Measurements from ENCODE around the gene TRIM4.

DNA sequence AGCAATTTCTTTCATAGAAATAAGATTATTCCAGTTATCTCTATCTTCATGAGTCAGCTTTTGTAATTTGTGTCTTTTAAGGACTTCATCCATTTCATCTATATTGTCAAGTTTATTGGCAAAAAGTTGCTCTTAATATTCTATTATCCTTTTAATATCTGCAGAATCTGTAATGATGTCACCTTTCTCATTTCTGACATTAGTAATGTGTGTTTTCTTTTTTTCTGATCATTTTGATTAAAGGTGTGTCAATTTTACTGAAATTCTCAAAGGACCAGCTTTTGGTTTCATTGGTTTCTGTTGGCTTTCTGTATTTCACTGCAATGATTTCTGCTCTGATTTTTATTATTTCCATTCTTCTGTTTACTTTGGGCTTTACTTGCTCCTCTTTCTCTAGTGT is 24.6 kb downstream of the TRIM4 start:
- TF ChIP-seq, protein P1, sequence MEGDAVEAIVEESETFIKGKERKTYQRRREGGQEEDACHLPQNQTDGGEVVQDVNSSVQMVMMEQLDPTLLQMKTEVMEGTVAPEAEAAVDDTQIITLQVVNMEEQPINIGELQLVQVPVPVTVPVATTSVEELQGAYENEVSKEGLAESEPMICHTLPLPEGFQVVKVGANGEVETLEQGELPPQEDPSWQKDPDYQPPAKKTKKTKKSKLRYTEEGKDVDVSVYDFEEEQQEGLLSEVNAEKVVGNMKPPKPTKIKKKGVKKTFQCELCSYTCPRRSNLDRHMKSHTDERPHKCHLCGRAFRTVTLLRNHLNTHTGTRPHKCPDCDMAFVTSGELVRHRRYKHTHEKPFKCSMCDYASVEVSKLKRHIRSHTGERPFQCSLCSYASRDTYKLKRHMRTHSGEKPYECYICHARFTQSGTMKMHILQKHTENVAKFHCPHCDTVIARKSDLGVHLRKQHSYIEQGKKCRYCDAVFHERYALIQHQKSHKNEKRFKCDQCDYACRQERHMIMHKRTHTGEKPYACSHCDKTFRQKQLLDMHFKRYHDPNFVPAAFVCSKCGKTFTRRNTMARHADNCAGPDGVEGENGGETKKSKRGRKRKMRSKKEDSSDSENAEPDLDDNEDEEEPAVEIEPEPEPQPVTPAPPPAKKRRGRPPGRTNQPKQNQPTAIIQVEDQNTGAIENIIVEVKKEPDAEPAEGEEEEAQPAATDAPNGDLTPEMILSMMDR (IDR thresholded peaks at IDR 0.05; ENCODE audit: insufficient read depth, low read length), result no peak
- no peak for TF ChIP-seq POLR2AphosphoS5 (IDR thresholded peaks at IDR 0.05; ENCODE audit: low read depth)
- TF ChIP-seq, protein P2, sequence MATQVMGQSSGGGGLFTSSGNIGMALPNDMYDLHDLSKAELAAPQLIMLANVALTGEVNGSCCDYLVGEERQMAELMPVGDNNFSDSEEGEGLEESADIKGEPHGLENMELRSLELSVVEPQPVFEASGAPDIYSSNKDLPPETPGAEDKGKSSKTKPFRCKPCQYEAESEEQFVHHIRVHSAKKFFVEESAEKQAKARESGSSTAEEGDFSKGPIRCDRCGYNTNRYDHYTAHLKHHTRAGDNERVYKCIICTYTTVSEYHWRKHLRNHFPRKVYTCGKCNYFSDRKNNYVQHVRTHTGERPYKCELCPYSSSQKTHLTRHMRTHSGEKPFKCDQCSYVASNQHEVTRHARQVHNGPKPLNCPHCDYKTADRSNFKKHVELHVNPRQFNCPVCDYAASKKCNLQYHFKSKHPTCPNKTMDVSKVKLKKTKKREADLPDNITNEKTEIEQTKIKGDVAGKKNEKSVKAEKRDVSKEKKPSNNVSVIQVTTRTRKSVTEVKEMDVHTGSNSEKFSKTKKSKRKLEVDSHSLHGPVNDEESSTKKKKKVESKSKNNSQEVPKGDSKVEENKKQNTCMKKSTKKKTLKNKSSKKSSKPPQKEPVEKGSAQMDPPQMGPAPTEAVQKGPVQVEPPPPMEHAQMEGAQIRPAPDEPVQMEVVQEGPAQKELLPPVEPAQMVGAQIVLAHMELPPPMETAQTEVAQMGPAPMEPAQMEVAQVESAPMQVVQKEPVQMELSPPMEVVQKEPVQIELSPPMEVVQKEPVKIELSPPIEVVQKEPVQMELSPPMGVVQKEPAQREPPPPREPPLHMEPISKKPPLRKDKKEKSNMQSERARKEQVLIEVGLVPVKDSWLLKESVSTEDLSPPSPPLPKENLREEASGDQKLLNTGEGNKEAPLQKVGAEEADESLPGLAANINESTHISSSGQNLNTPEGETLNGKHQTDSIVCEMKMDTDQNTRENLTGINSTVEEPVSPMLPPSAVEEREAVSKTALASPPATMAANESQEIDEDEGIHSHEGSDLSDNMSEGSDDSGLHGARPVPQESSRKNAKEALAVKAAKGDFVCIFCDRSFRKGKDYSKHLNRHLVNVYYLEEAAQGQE (IDR thresholded peaks at IDR 0.05; ENCODE audit: insufficient replicate concordance, low read depth), result no peak
- no peak for TF ChIP-seq SPI1 (IDR thresholded peaks at IDR 0.05; ENCODE audit: borderline replicate concordance, low read depth)

Measured in HL-60 (cell line).